T47D (cell line): ENCODE measurements around the gene TTLL9.
A peak's percentile ranks its signal among the peaks of the same experiment; 100 is the strongest.

Source experiments
- DNase-seq, 2 experiments: peaks; one replicate each; pipeline versions ENCODE4 v3.0.0 to v3.0.0-alpha.2; 2011 to 2012; ENCODE audit warnings: low read depth in 1 of 2, low spot score in 1 of 2
- JUND ChIP-seq: IDR thresholded peaks from 2 replicates; pipeline ENCODE4 v1.6.1; 2012; ENCODE audit warnings: low read depth
- in situ Hi-C: cut with HindIII; loops from 2 replicates; pipeline ENCODE4 v1.10.0; 2016; ENCODE audit warnings: low sequenced_read_pairs, low pct_unique_long_range_greater_than_20kb

Gene TTLL9

GRCh38 chr20:31864521-31865400 lies 5.7 kb upstream of the TTLL9 start:
- DNase-seq, result no peak
- no peak for TF ChIP-seq JUND
- in situ Hi-C loops, result no loop called here

DNA sequence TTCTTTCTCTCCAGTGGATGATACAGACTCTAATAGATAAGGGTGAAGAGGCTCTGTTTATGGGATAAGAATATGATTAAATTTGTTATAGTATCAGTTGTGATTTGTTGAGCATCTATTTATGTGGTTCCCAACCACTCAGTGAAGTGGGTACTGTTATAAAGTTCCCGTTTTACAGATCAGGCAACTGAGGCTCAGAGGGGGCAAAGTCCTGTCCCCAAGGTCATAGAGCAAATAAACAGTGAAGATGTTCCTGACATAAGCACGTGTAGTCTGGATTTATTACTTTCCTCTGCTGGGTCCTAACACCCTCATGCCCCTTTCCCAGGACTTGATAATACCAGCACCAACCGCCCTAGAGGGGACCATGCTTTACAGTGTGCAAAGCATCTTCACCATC lies 4.2 kb upstream of the TTLL9 start:
- no peak for TF ChIP-seq JUND
- DNase-seq, result no peak
- in situ Hi-C loops, result no loop called here

- in situ Hi-C loops, result no loop called here
- no peak for DNase-seq
- TF ChIP-seq JUND, result no peak
These were observed 1.4 kb upstream of the TTLL9 start for GRCh38 chr20:31868853-31869672.

- in situ Hi-C loops, result no loop called here
- no peak for TF ChIP-seq JUND
- no peak for DNase-seq
These were observed 827 bp upstream of the TTLL9 start for GRCh38 chr20:31869673-31869941.

GRCh38 chr20:31870726-31871617 lies 538 bp downstream of the TTLL9 start:
- DNase-seq, result no peak
- in situ Hi-C loops, result no loop called here
- TF ChIP-seq JUND, result no peak

- DNase-seq, result no peak
- TF ChIP-seq JUND, result no peak
- in situ Hi-C loops, result no loop called here
These were observed 1.2 kb downstream of the TTLL9 start for GRCh38 chr20:31871618-31871954.

DNA sequence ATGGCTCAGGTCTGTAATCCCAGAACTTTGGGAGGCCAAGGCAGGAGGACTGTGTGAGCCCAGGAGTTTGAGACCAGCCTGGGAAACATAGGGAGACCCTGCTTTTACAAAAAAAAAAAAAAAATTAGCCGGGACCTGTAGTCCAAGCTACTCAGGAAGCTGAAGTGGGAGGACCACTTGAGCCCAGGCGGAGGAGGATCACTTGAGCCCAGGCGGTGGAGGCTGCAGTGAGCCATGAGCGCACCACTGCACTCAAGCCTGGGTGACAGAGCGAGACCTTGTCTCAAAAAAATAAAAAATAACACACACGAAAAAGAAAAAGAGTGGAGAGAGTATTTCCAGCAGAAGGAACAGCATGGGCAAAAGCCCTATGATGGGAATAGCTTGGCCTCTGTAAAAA lies 2.0 kb downstream of the TTLL9 start:
- in situ Hi-C loops, result no loop called here
- TF ChIP-seq JUND, result no peak

GRCh38 chr20:31875671-31876070 lies 5.2 kb downstream of the TTLL9 start:
- no peak for TF ChIP-seq JUND
- DNase-seq, result no peak
- in situ Hi-C loops, result no loop called here

More for the DNA sequence above, 2.0 kb downstream of the TTLL9 start:
- no peak for DNase-seq

DNA sequence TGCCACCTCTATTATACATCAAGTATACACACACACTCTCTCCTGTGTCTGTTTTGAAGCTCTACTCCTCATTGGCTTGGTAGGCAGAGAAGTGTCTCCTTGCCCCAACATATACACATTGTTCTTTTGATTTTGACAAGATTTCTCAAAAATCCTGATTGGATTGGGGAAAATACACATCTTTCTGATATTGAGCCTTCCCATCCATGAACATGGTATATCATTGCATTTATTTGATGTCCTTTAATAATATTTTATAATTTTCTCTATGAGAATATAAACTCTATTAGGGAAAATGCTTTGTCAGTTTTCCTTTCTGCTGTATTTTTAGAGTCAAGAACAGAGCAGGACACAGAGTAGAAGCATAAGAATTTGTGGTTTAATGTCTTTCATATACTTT lies 7.2 kb downstream of the TTLL9 start:
- no peak for TF ChIP-seq JUND
- in situ Hi-C loops, result no loop called here
- no peak for DNase-seq

DNA sequence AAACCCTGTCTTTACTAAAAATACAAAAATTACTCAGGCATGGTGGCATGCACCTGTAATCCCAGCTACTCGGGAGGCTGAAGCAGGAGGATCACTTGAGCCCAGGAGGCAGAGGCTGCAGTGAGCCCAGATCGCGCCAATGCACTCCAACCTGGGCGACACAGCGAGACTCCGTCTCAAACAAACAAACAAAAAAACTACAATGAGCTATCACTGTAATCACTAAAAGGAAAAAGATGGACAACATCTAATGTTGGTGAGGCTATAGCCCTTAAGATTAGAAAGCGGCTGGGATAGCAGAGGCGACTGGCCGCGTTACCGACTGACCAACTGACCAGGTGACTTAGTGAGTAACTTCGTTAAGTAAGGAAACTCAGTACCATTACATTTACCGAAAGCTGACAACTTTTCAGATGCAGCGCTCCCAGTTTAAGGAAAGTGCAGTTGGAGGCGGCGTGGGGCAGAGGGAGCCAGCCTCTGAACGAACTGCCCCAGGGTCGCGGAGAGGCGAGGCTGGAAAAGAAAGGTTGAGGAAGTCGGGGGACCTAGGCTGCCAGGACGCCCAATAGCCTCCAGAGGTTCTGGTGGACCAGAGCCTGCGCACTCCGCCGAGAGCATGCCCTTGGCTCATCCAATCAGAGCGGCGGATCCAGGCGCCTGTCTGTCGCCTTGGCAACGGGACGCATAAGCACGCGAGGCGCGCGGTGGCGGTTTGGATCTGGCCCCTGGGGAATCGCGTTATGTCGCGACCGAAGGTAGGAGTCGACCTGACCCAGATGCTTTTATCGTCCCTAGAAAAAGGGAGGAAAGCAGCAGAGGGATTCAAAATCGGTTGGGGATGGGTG lies 8.9 kb downstream of the TTLL9 start:
- in situ Hi-C loops, result no loop called here
- TF ChIP-seq JUND, result no peak
- DNase-seq, result peak; percentile 99

GRCh38 chr20:31881945-31882344 lies 11.5 kb downstream of the TTLL9 start:
- DNase-seq, result peak in 1 of 2 experiments; percentile 30
- TF ChIP-seq JUND, result no peak
- in situ Hi-C loops, result no loop called here

- DNase-seq, result no peak
- no peak for TF ChIP-seq JUND
- in situ Hi-C loops, result no loop called here
These were observed 13.4 kb downstream of the TTLL9 start for GRCh38 chr20:31883829-31884228.
